Activated naive CD4-positive, alpha-beta T cell treated with anti-CD3 and anti-CD28 coated beads for 36 hours (primary cell): ENCODE results near the gene FAM171A2. TPM values are rescaled to one million over a fixed set of nuclear protein-coding genes. Genes with fewer than 3 reads are reported as not detected.
"Not testable (repeated sequence)": the region's sequence is repeated elsewhere in the genome, so short reads cannot be mapped to it uniquely, and the experiment has no call there.

Experiments used
- CTCF ChIA-PET: fragments of 350-600 bp; sonication (Branson Sonifier 250); formaldehyde crosslinking; loops from one replicate; lab custom pipeline; 2021; ENCODE audit warnings: antibody characterized with exemption; lab: Charles Lee
- DNase-seq: peaks from one replicate; pipeline ENCODE4 v3.0.0-alpha.2; 2020
- H3K27ac Mint-ChIP-seq: one replicate; pipeline ENCODE4 v1.8.0; 2021; ENCODE audit warnings: mild to moderate bottlenecking, mixed read lengths
- H3K27me3 Mint-ChIP-seq: one replicate; pipeline ENCODE4 v1.8.0; 2021; ENCODE audit warnings: low read depth, mixed read lengths
- H3K36me3 Mint-ChIP-seq: one replicate; pipeline ENCODE4 v1.8.0; 2021; ENCODE audit warnings: low read depth, mixed read lengths
- H3K4me1 Mint-ChIP-seq: one replicate; pipeline ENCODE4 v1.8.0; 2021; ENCODE audit warnings: low read depth, mixed read lengths
- H3K4me3 Mint-ChIP-seq: one replicate; pipeline ENCODE4 v1.8.0; 2021; ENCODE audit warnings: mild to moderate bottlenecking, moderate library complexity, mixed read lengths
- H3K9me3 Mint-ChIP-seq: one replicate; pipeline ENCODE4 v1.8.0; 2021; ENCODE audit warnings: mixed read lengths
- intact Hi-C: fragments of 100-400 bp; cut with micrococcal nuclease; formaldehyde crosslinking; loops from one replicate; pipeline ENCODE4 v1.15.1; 2023
- total RNA-seq, 2 experiments: library from RNA; stranded (reverse); gene quantifications; one replicate each; pipeline ENCODE4 v1.2.3, GENCODE V29; 2021

The FAM171A2 gene
- total RNA-seq, 2 experiments from 2014 or later, result 0.12 to 0.21 TPM

GRCh38 chr17:44334727-44335126, 28.9 kb downstream of the FAM171A2 start:
- Mint-ChIP-seq H3K27me3 (no peaks in the 10 kb centered on the region), H3K36me3 (no peaks in the 10 kb centered on the region), H3K9me3 (no peaks in the 10 kb centered on the region), H3K27ac (no peak overlapping the region), H3K4me1 (peaks cover 10% of the 10 kb centered on the region), H3K4me3 (no peak overlapping the region)
- intact Hi-C loops, result no loop called here
- CTCF ChIA-PET, result interaction anchor here (1.9 to 5.0 kb wide), 2 partner anchors 124 to 131 kb away, joined by 6 to 64 read pairs; no protein-coding TSS in a partner anchor
- no peak for DNase-seq

GRCh38 chr17:44334315-44334714, 29.3 kb downstream of the FAM171A2 start:
- no peak overlapping the region for H3K27ac Mint-ChIP-seq
- H3K9me3 Mint-ChIP-seq, result no peaks in the 10 kb centered on the region
- DNase-seq, result no peak
- H3K4me3 Mint-ChIP-seq, result no peak overlapping the region
- CTCF ChIA-PET, result interaction anchor here (1.9 to 5.0 kb wide), 2 partner anchors 123 to 130 kb away, joined by 6 to 64 read pairs; no protein-coding TSS in a partner anchor
- H3K36me3 Mint-ChIP-seq, result no peaks in the 10 kb centered on the region
- intact Hi-C loops, result no loop called here
- H3K4me1 Mint-ChIP-seq, result peaks cover 10% of the 10 kb centered on the region
- H3K27me3 Mint-ChIP-seq, result no peaks in the 10 kb centered on the region

- intact Hi-C loops, result no loop called here
- H3K27me3 Mint-ChIP-seq, result no peaks in the 10 kb centered on the region
- no peaks in the 10 kb centered on the region for H3K36me3 Mint-ChIP-seq
- no peak overlapping the region for H3K27ac Mint-ChIP-seq
- H3K9me3 Mint-ChIP-seq, result no peaks in the 10 kb centered on the region
- H3K4me3 Mint-ChIP-seq, result no peak overlapping the region
- H3K4me1 Mint-ChIP-seq, result peaks cover 6% of the 10 kb centered on the region
- DNase-seq, result no peak
- CTCF ChIA-PET, result interaction anchor here (1.0 to 5.0 kb wide), 5 partner anchors 12 to 149 kb away, joined by 4 to 64 read pairs (median 6); partner anchors contain the start of gene GRN
These were observed 30.3 kb downstream of the FAM171A2 start for GRCh38 chr17:44333371-44333770.

- Mint-ChIP-seq H3K27ac (no peak overlapping the region), H3K4me3 (no peak overlapping the region), H3K9me3 (no peaks in the 10 kb centered on the region), H3K36me3 (no peaks in the 10 kb centered on the region), H3K27me3 (no peaks in the 10 kb centered on the region), H3K4me1 (peaks cover 14% of the 10 kb centered on the region)
- intact Hi-C loops, result loop anchor here (1.0 kb wide), 2 partner anchors 121 to 128 kb away; no protein-coding TSS in a partner anchor
- peak; percentile 87 for DNase-seq
- CTCF ChIA-PET, result interaction anchor here (0.6 to 5.0 kb wide), 25 partner anchors 10 to 193 kb away, joined by 3 to 64 read pairs (median 4); partner anchors contain the start of genes GRN, RUNDC3A and TMUB2
These were observed 32.3 kb downstream of the FAM171A2 start for GRCh38 chr17:44331249-44331760.

GRCh38 chr17:44330263-44330662, 33.4 kb downstream of the FAM171A2 start:
- H3K9me3 Mint-ChIP-seq, intact Hi-C loops, H3K27me3 Mint-ChIP-seq, H3K4me3 Mint-ChIP-seq, DNase-seq, H3K36me3 Mint-ChIP-seq, H3K27ac Mint-ChIP-seq: not testable (repeated sequence)
- peaks cover 20% of the 10 kb centered on the region for H3K4me1 Mint-ChIP-seq
- CTCF ChIA-PET, result interaction anchor here (0.7 to 5.0 kb wide), 13 partner anchors 11 to 145 kb away, joined by 3 to 64 read pairs (median 5); partner anchors contain the start of genes GRN, RUNDC3A and TMUB2

GRCh38 chr17:44329516-44329915, 34.1 kb downstream of the FAM171A2 start:
- H3K9me3 Mint-ChIP-seq, DNase-seq, H3K36me3 Mint-ChIP-seq, H3K4me3 Mint-ChIP-seq, H3K27ac Mint-ChIP-seq, H3K27me3 Mint-ChIP-seq: not testable (repeated sequence)
- H3K4me1 Mint-ChIP-seq, result peaks cover 20% of the 10 kb centered on the region
- intact Hi-C loops, result loop anchor here (5.0 kb wide), 1 partner anchor 262 kb away; the partner anchor contains the start of gene LSM12
- CTCF ChIA-PET, result interaction anchor here (1.6 to 5.0 kb wide), 4 partner anchors 12 to 128 kb away, joined by 5 to 64 read pairs (median 9); no protein-coding TSS in a partner anchor

- no peaks in the 10 kb centered on the region for H3K27me3 Mint-ChIP-seq
- no peaks in the 10 kb centered on the region for H3K36me3 Mint-ChIP-seq
- H3K4me3 Mint-ChIP-seq, result peak overlapping the region; percentile 1
- peaks cover 30% of the 10 kb centered on the region for H3K4me1 Mint-ChIP-seq
- CTCF ChIA-PET, result interaction anchor here (1.2 to 1.8 kb wide), 4 partner anchors 14 to 124 kb away, joined by 3 to 5 read pairs (median 4); partner anchors contain the start of gene GRN
- intact Hi-C loops, result loop anchor here (5.0 kb wide), 1 partner anchor 261 kb away; the partner anchor contains the start of gene LSM12
- H3K27ac Mint-ChIP-seq, result no peak overlapping the region
- no peak for DNase-seq
- no peaks in the 10 kb centered on the region for H3K9me3 Mint-ChIP-seq
These were observed 35.8 kb downstream of the FAM171A2 start for GRCh38 chr17:44327715-44328449.

- H3K27me3 Mint-ChIP-seq, result no peaks in the 10 kb centered on the region
- H3K36me3 Mint-ChIP-seq, result peaks cover 1% of the 10 kb centered on the region
- DNase-seq, result peak; percentile 94
- CTCF ChIA-PET, result interaction anchor here (1.1 kb wide), 1 partner anchor 117 kb away, joined by 6 read pairs; no protein-coding TSS in a partner anchor
- intact Hi-C loops, result loop anchor here (1.0 to 5.0 kb wide), 2 partner anchors 18 to 260 kb away; partner anchors contain the start of genes GRN and LSM12
- H3K4me1 Mint-ChIP-seq, result peaks cover 36% of the 10 kb centered on the region
- H3K4me3 Mint-ChIP-seq, result peak overlapping the region; percentile 69
- peak overlapping the region; percentile 85 for H3K27ac Mint-ChIP-seq
- no peaks in the 10 kb centered on the region for H3K9me3 Mint-ChIP-seq
These were observed 36.7 kb downstream of the FAM171A2 start for GRCh38 chr17:44326861-44327444.

- DNase-seq, result peak; percentile 93
- no peaks in the 10 kb centered on the region for H3K9me3 Mint-ChIP-seq
- H3K4me1 Mint-ChIP-seq, result peaks cover 30% of the 10 kb centered on the region
- intact Hi-C loops, result loop anchor here (1.0 to 5.0 kb wide), 4 partner anchors 106 to 257 kb away; partner anchors contain the start of genes HROB and LSM12
- H3K4me3 Mint-ChIP-seq, result peak within 1 kb of the TSS; percentile 87
- peak within 1 kb of the TSS; percentile 87 for H3K27ac Mint-ChIP-seq
- CTCF ChIA-PET, result interaction anchor here (0.9 to 1.6 kb wide), 3 partner anchors 103 to 115 kb away, joined by 3 read pairs; no protein-coding TSS in a partner anchor
- no peaks in the 10 kb centered on the region for H3K27me3 Mint-ChIP-seq
- peaks cover 1% of the 10 kb centered on the region for H3K36me3 Mint-ChIP-seq
These were observed 38.9 kb downstream of the FAM171A2 start, which contains the start of gene SLC25A39 for GRCh38 chr17:44324571-44325275. TSS of gene SLC25A39 (minus strand) at chr17:44324823. CDS start at chr17:44323562, 1,261 bp downstream.

- Mint-ChIP-seq H3K27ac (no peak overlapping the region), H3K36me3 (peaks cover 6% of the 10 kb centered on the region), H3K9me3 (no peaks in the 10 kb centered on the region), H3K4me1 (peaks cover 30% of the 10 kb centered on the region), H3K27me3 (no peaks in the 10 kb centered on the region), H3K4me3 (peak overlapping the region; percentile 83)
- DNase-seq, result no peak
- CTCF ChIA-PET, result interaction anchor here (0.9 to 1.6 kb wide), 3 partner anchors 103 to 114 kb away, joined by 3 read pairs; no protein-coding TSS in a partner anchor
- intact Hi-C loops, result loop anchor here (1.0 to 2.0 kb wide), 2 partner anchors 113 to 183 kb away; partner anchors contain the start of gene HROB
These were observed 39.5 kb downstream of the FAM171A2 start for GRCh38 chr17:44324092-44324570.
